Activated CD8-positive, alpha-beta T cell treated with anti-CD3 and anti-CD28 coated beads for 36 hours (primary cell): Measurements from ENCODE around the gene HRAS. TPM values are rescaled to one million over a fixed set of nuclear protein-coding genes. Genes with fewer than 3 reads are reported as not detected.

Source experiments
- ATAC-seq: fragments of 200-7000 bp; cut with Tn5 transposase; one replicate; pipeline ENCODE4 v1.10.0; 2021; ENCODE audit warnings: mild to moderate bottlenecking, moderate library complexity
- CTCF ChIA-PET: fragments of 350-600 bp; sonication (Branson Sonifier 250); formaldehyde crosslinking; loops from one replicate; lab custom pipeline; 2021; ENCODE audit warnings: antibody characterized with exemption; lab: Charles Lee
- POLR2A ChIA-PET: fragments of 350-600 bp; sonication (Branson Sonifier 250); formaldehyde crosslinking; loops from one replicate; lab custom pipeline; 2021; ENCODE audit warnings: antibody characterized with exemption; lab: Charles Lee
- DNase-seq: peaks from one replicate; pipeline ENCODE4 v3.0.0-alpha.2; 2020
- H3K27ac Mint-ChIP-seq: one replicate; pipeline ENCODE4 v1.8.0; 2021; ENCODE audit warnings: mild to moderate bottlenecking, mixed read lengths
- H3K27me3 Mint-ChIP-seq: one replicate; pipeline ENCODE4 v1.8.0; 2021; ENCODE audit warnings: mixed read lengths
- H3K36me3 Mint-ChIP-seq: one replicate; pipeline ENCODE4 v1.8.0; 2021; ENCODE audit warnings: low read depth, mixed read lengths
- H3K4me1 Mint-ChIP-seq: one replicate; pipeline ENCODE4 v1.8.0; 2021; ENCODE audit warnings: low read depth, mixed read lengths
- H3K4me3 Mint-ChIP-seq: one replicate; pipeline ENCODE4 v1.8.0; 2021; ENCODE audit warnings: mild to moderate bottlenecking, moderate library complexity, mixed read lengths
- H3K9me3 Mint-ChIP-seq: one replicate; pipeline ENCODE4 v1.8.0; 2021; ENCODE audit warnings: mixed read lengths
- intact Hi-C: fragments of 100-400 bp; cut with micrococcal nuclease; formaldehyde crosslinking; loops from one replicate; pipeline ENCODE4 v1.10.0; 2022
- total RNA-seq, 2 experiments: library from RNA; stranded (reverse); gene quantifications; one replicate each; pipeline ENCODE4 v1.2.3, GENCODE V29; 2021
- TF ChIP-seq, protein P1 (sequence below): fragments of 200-600 bp; IDR thresholded peaks from one replicate; pipeline ENCODE4 v1.8.0; 2022; ENCODE audit warnings: antibody characterized with exemption, mild to moderate bottlenecking

Gene HRAS
- total RNA-seq, 2 experiments from 2014 or later = 30.4 to 34.6 TPM

GRCh38 chr11:537622-538430 is 2.5 kb upstream of the HRAS start:
- no peaks in the 10 kb centered on the region for H3K36me3 Mint-ChIP-seq
- H3K27me3 Mint-ChIP-seq = no peaks in the 10 kb centered on the region
- peak overlapping the region; percentile 90 for H3K4me3 Mint-ChIP-seq
- no peaks in the 10 kb centered on the region for H3K9me3 Mint-ChIP-seq
- TF ChIP-seq, protein P1, sequence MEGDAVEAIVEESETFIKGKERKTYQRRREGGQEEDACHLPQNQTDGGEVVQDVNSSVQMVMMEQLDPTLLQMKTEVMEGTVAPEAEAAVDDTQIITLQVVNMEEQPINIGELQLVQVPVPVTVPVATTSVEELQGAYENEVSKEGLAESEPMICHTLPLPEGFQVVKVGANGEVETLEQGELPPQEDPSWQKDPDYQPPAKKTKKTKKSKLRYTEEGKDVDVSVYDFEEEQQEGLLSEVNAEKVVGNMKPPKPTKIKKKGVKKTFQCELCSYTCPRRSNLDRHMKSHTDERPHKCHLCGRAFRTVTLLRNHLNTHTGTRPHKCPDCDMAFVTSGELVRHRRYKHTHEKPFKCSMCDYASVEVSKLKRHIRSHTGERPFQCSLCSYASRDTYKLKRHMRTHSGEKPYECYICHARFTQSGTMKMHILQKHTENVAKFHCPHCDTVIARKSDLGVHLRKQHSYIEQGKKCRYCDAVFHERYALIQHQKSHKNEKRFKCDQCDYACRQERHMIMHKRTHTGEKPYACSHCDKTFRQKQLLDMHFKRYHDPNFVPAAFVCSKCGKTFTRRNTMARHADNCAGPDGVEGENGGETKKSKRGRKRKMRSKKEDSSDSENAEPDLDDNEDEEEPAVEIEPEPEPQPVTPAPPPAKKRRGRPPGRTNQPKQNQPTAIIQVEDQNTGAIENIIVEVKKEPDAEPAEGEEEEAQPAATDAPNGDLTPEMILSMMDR = no peak
- peaks cover 4% of the 10 kb centered on the region for H3K4me1 Mint-ChIP-seq
- H3K27ac Mint-ChIP-seq = peak overlapping the region; percentile 52
- no peak for DNase-seq
- intact Hi-C loops = no loop called here
- ChIA-PET POLR2A (interaction anchor here (0.6 to 2.4 kb wide), 6 partner anchors 10 to 90 kb away, joined by 3 to 10 read pairs (median 4); no protein-coding TSS in a partner anchor), CTCF (interaction anchor here (1.0 to 5.6 kb wide), 2 partner anchors 19 kb away, joined by 3 to 29 read pairs; no protein-coding TSS in a partner anchor)
- no peak for ATAC-seq

DNA sequence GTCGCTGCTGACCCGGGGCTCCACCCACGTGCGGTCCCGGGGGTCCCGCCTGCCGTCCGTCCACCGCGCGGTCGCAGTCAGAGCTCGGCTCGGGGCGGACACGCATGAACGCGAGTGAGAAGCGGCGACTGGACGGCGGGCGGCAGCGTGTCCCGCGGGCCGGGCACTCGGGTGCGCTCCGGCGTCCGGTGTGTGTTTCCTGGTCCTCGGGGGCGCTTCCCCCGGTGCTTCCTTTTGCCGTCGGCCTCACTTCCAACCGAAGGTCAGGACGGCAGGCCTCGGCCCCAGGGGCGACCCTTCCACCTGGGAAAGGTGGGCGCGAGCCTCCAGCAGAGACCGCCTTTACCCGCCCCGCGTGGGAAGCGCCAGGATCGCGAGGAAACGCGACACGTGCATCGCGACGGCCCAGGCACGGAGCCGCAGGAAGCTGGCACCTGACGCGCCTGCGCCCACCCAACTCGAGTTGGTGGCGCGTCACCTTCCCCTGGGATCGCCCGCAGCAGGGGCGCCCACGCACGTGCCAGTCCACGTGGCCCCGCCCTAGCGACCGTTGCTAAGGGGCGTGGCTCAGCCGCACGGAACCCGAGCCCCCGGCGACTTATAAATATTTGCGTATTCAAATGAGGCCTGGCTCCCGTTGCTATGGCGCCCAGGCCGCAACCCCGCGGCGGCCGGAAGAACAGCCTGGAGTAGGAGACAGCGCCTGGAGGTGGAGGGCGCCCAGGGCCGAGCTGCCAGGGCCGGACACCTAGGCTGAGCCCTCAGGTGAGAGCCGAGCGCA is 1.7 kb upstream of the HRAS start, which contains the start of gene LRRC56:
TSS of gene LRRC56 (plus strand) at position 687 of the 781 bp plus-strand sequence. CDS start 3,158 bp downstream, outside the sequence.
- ChIA-PET POLR2A (interaction anchor here (0.6 to 2.4 kb wide), 10 partner anchors 10 to 89 kb away, joined by 3 to 10 read pairs (median 4); no protein-coding TSS in a partner anchor), CTCF (interaction anchor here (1.5 to 5.6 kb wide), 3 partner anchors 18 to 159 kb away, joined by 4 to 29 read pairs (median 12); partner anchors contain the start of gene TMEM80)
- peak; percentile 32 for ATAC-seq

DNA sequence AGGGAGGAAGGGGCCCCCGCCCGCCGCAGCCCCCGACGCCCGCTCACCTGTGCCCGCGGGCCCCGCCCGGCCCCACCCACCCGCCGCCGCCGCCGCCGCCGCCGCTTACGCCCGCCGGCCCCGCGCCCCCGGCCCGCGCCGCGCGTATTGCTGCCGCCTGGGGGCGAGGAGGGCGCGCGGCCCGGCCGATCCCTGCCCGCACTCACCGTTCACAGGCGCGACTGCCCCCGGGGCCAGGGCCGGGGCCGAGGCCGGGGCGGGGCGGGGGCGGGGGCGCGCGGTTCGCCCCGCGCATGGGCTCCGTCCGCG is 212 bp downstream of the HRAS start:
- intact Hi-C loops = no loop called here
- Mint-ChIP-seq H3K4me1 (peaks cover 4% of the 10 kb centered on the region), H3K27me3 (no peaks in the 10 kb centered on the region), H3K4me3 (no peak overlapping the region), H3K36me3 (no peaks in the 10 kb centered on the region), H3K27ac (no peak overlapping the region), H3K9me3 (no peaks in the 10 kb centered on the region)
- ChIA-PET POLR2A (interaction anchor here (1.4 to 2.4 kb wide), 3 partner anchors 16 to 33 kb away, joined by 5 to 10 read pairs (median 5); no protein-coding TSS in a partner anchor), CTCF (interaction anchor here (2.1 to 5.6 kb wide), 2 partner anchors 17 to 20 kb away, joined by 12 to 29 read pairs; no protein-coding TSS in a partner anchor)
- TF ChIP-seq, protein P1 = no peak
- ATAC-seq (peak; percentile 10), DNase-seq (no peak)

More for the DNA sequence above, 1.7 kb upstream of the HRAS start, which contains the start of gene LRRC56:
- Mint-ChIP-seq H3K4me3 (peak within 1 kb of the TSS; percentile 90), H3K4me1 (peaks cover 4% of the 10 kb centered on the region), H3K27ac (peak within 1 kb of the TSS; percentile 91), H3K36me3 (no peaks in the 10 kb centered on the region), H3K27me3 (no peaks in the 10 kb centered on the region), H3K9me3 (no peaks in the 10 kb centered on the region)
- peak; percentile 93 for DNase-seq
- TF ChIP-seq, protein P1 = no peak
- intact Hi-C loops = no loop called here

DNA sequence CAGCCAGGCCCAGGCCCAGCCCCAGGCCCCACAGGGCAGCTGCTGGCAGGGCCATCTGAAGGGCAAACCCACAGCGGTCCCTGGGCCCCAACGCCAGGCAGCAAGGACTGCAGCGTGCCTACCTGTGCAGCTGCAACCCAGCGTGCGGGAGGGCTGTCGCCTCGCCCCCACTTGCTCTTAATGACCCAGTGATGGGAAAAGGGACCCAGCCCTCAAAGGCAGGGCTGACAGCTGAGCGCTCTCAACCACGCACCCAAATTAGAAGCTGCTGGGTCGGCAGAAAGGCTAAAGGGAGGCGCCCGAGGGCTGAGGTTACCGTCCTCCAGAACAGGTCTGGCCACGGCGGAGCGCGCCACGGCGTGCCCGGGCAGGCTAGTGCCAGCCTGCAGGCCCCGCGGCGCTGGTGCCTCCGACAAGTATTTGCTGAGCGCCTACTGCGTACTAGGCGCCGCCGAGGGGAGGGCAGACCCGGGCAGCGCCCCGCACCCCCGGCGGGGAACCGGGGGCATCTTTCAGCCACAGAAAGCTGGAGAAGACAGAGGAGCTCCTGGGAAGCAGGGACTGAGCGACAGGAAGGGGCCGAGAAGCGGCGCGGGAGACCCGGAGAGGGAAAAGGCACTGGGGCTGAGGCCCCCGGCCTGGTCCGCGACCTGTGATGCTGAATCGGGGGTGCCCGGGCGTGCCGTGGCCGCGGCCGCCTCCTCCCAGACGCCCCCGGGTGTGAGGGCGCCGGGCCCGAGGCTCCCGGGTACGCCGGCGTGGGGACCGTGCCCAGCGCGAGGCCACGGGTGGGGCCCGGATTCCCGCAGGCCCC is 773 bp downstream of the HRAS start:
- Mint-ChIP-seq H3K4me1 (peaks cover 4% of the 10 kb centered on the region), H3K27ac (no peak overlapping the region), H3K4me3 (peak overlapping the region; percentile 70), H3K9me3 (no peaks in the 10 kb centered on the region), H3K36me3 (no peaks in the 10 kb centered on the region), H3K27me3 (no peaks in the 10 kb centered on the region)
- intact Hi-C loops = no loop called here
- TF ChIP-seq, protein P1 = no peak
- CTCF ChIA-PET = interaction anchor here (5.6 kb wide), 1 partner anchor 16 kb away, joined by 29 read pairs; no protein-coding TSS in a partner anchor
- DNase-seq = peak; percentile 41
- ATAC-seq = no peak
- POLR2A ChIA-PET = interaction anchor here (1.1 to 1.4 kb wide), 2 partner anchors 16 to 29 kb away, joined by 3 to 5 read pairs; no protein-coding TSS in a partner anchor
